IMR-90 (cell line): ENCODE data around the gene CASZ1. TPM values are rescaled to one million over a fixed set of nuclear protein-coding genes. Genes with fewer than 3 reads are reported as not detected.

Experiments
- ATAC-seq: fragments of 200-7000 bp; cut with Tn5 transposase; 2 replicates; pipeline ENCODE4 v1.9.1; 2020; ENCODE audit warnings: low read depth, mild to moderate bottlenecking, moderate library complexity
- BruUV-seq: library from RNA; stranded (reverse); fragments of 400-500 nt; replicated peaks from 2 replicates; lab custom pipeline; 2021; lab: Mats Ljungman, UMichigan
- CTCF ChIA-PET: fragments of 300-600 bp; formaldehyde crosslinking; extraction: SDS; loops from one replicate; lab custom pipeline; 2021; ENCODE audit warnings: antibody characterized with exemption; lab: Yijun Ruan, JAX
- POLR2A ChIA-PET: fragments of 300-600 bp; sonication (Branson Sonifier 250); formaldehyde crosslinking; loops from one replicate; lab custom pipeline; 2022; ENCODE audit warnings: antibody characterized with exemption; ENCODE audit not compliant: unreplicated experiment; lab: Charles Lee
- DNase-seq: peaks from one replicate; pipeline ENCODE4 v3.0.0; 2013
- H2AFZ ChIP-seq: replicated peaks from 2 replicates; pipeline ENCODE3; 2013; ENCODE audit warnings: low read length, mild to moderate bottlenecking; ENCODE audit not compliant: poor library complexity
- H2AK5ac ChIP-seq: 2 replicates; pipeline ENCODE4 v1.6.1; 2013; ENCODE audit warnings: low read depth, low read length, inconsistent platforms
- H2AK9ac ChIP-seq: replicated peaks from 2 replicates; pipeline ENCODE3; 2013; ENCODE audit warnings: mild to moderate bottlenecking, low read depth, low read length, moderate library complexity; ENCODE audit not compliant: poor library complexity
- H2BK120ac ChIP-seq: 2 replicates; pipeline ENCODE4 v1.6.1; 2013; ENCODE audit warnings: low read depth, low read length, inconsistent platforms
- H2BK15ac ChIP-seq: 3 replicates; pipeline ENCODE4 v1.6.1; 2013; ENCODE audit warnings: low read depth, low read length, inconsistent platforms
- H2BK20ac ChIP-seq: 2 replicates; pipeline ENCODE4 v1.6.1; 2013; ENCODE audit warnings: low read depth, mild to moderate bottlenecking, inconsistent platforms, low read length, moderate library complexity
- H2BK5ac ChIP-seq: 2 replicates; pipeline ENCODE4 v1.6.1; 2013; ENCODE audit warnings: mild to moderate bottlenecking, low read depth, low read length, inconsistent platforms; ENCODE audit not compliant: poor library complexity, severe bottlenecking
- H3K14ac ChIP-seq: replicated peaks from 2 replicates; pipeline ENCODE4 v1.6.1; 2013; ENCODE audit warnings: low read depth, low read length, inconsistent platforms
- H3K18ac ChIP-seq: 2 replicates; pipeline ENCODE4 v1.6.1; 2013; ENCODE audit warnings: low read depth, low read length, control low read depth
- H3K23ac ChIP-seq: 2 replicates; pipeline ENCODE4 v1.6.1; 2013; ENCODE audit warnings: low read depth, low read length, inconsistent platforms
- H3K27ac ChIP-seq: 2 replicates; pipeline ENCODE4 v1.5.1; 2013; ENCODE audit warnings: mild to moderate bottlenecking, control low read depth, low read length; ENCODE audit not compliant: insufficient read depth
- H3K27me3 ChIP-seq: 2 replicates; pipeline ENCODE4 v1.6.1; 2013; ENCODE audit warnings: low read length; ENCODE audit not compliant: control insufficient read depth, insufficient read depth
- H3K36me3 ChIP-seq: 2 replicates; pipeline ENCODE4 v1.6.1; 2013; ENCODE audit warnings: low read length, mixed read lengths; ENCODE audit not compliant: control insufficient read depth, insufficient read depth
- H3K4ac ChIP-seq: 2 replicates; pipeline ENCODE4 v1.6.1; 2013; ENCODE audit warnings: low read depth, low read length, inconsistent platforms
- H3K4me1 ChIP-seq: 2 replicates; pipeline ENCODE4 v1.6.1; 2013; ENCODE audit warnings: low read length, mixed read lengths; ENCODE audit not compliant: control insufficient read depth, insufficient read depth
- H3K4me2 ChIP-seq: 2 replicates; pipeline ENCODE4 v1.6.1; 2013; ENCODE audit warnings: low read depth, mild to moderate bottlenecking, control low read depth, low read length, moderate library complexity
- H3K4me3 ChIP-seq: 2 replicates; pipeline ENCODE4 v1.5.1; 2013; ENCODE audit warnings: low read depth, mild to moderate bottlenecking, control low read depth, low read length, moderate library complexity; ENCODE audit not compliant: insufficient read depth
- H3K56ac ChIP-seq: 2 replicates; pipeline ENCODE4 v1.6.1; 2013; ENCODE audit warnings: low read length, inconsistent platforms; ENCODE audit not compliant: insufficient read depth; ENCODE audit errors: extremely low read depth
- H3K79me1 ChIP-seq, 2 experiments: 2 replicates each; pipeline ENCODE4 v1.6.1; 2013; ENCODE audit warnings: low read length in 2 of 2, inconsistent platforms in 1 of 2, low read depth in 1 of 2
- H3K9ac ChIP-seq: 2 replicates; pipeline ENCODE4 v1.6.1; 2013; ENCODE audit warnings: low read depth, low read length, control low read depth
- H3K9me1 ChIP-seq: 2 replicates; pipeline ENCODE4 v1.6.1; 2013; ENCODE audit warnings: low read length, inconsistent platforms; ENCODE audit not compliant: insufficient read depth
- H3K9me3 ChIP-seq: 2 replicates; pipeline ENCODE4 v1.6.1; 2013; ENCODE audit warnings: low read length; ENCODE audit not compliant: control insufficient read depth, insufficient read depth
- H4K20me1 ChIP-seq: 2 replicates; pipeline ENCODE4 v1.6.1; 2013; ENCODE audit warnings: low read length, inconsistent platforms; ENCODE audit not compliant: insufficient read depth
- H4K5ac ChIP-seq: 2 replicates; pipeline ENCODE4 v1.6.1; 2013; ENCODE audit warnings: mild to moderate bottlenecking, low read depth, low read length, control low read depth
- H4K8ac ChIP-seq, 2 experiments: 2 replicates each; pipeline ENCODE4 v1.6.1; 2013; ENCODE audit warnings: low read depth in 2 of 2, low read length in 2 of 2, control low read depth in 1 of 2, inconsistent platforms in 1 of 2
- H4K91ac ChIP-seq: 2 replicates; pipeline ENCODE4 v1.6.1; 2013; ENCODE audit warnings: low read depth, low read length, inconsistent platforms; ENCODE audit not compliant: insufficient read depth
- MXI1 ChIP-seq: IDR thresholded peaks from 2 replicates; pipeline ENCODE4 v1.6.1; 2012; ENCODE audit warnings: low read depth, mild to moderate bottlenecking, low read length, moderate library complexity, borderline replicate concordance
- RAD21 ChIP-seq: IDR thresholded peaks from 2 replicates; pipeline ENCODE4 v1.6.1; 2012; ENCODE audit warnings: low read length, improper control_type of control experiment
- SMC3 ChIP-seq: fragments of 150-350 bp; IDR thresholded peaks from 2 replicates; pipeline ENCODE4 v1.6.1; 2016; ENCODE audit warnings: low read depth, mild to moderate bottlenecking, antibody characterized with exemption, low read length, moderate library complexity
- whole genome bisulfite sequencing, 2 experiments: methylation state at CpG; one replicate each; pipeline versions ENCODE4 v1.1.5 to v1.1.7; 2013; ENCODE audit warnings: missing lambda C conversion rate in 2 of 2; ENCODE audit not compliant: insufficient read length in 1 of 2; ENCODE audit errors: extremely low coverage in 2 of 2; 5-methylcytosine and 5-hydroxymethylcytosine counted together
- dilution Hi-C: fragments of 300-500 bp; cut with HindIII; formaldehyde crosslinking; loops from one replicate; pipeline ENCODE4 v1.14.3; 2018; ENCODE audit warnings: low sequenced_read_pairs; ENCODE audit not compliant: unreplicated experiment
- in situ Hi-C: fragments of 300-500 bp; cut with MboI; formaldehyde crosslinking; loops from 3 replicates; pipeline ENCODE4 v1.14.3; 2019; ENCODE audit warnings: low sequenced_read_pairs, inconsistent platforms, mixed read lengths
- intact Hi-C: fragments of 100-400 bp; cut with micrococcal nuclease; formaldehyde crosslinking; loops from 2 replicates; pipeline ENCODE4 v1.10.0; 2022
- polyA plus RNA-seq, 3 experiments: library from polyadenylated mRNA; depleted of rRNA; stranded (reverse); fragments of >200 nt; gene quantifications; 2 replicates each; pipeline ENCODE4 v1.2.3, GENCODE V29; 2012; ENCODE audit warnings: low replicate concordance in 1 of 3
- total RNA-seq: library from RNA; depleted of rRNA; stranded (reverse); fragments of >200 nt; gene quantifications from 2 replicates; pipeline ENCODE4 v1.2.3, GENCODE V29; 2012

The CASZ1 gene
- total and polyA plus RNA-seq, 2 of the 4 experiments (the other 2 are of a cell fraction), result 0.18 to 0.24 TPM

DNA sequence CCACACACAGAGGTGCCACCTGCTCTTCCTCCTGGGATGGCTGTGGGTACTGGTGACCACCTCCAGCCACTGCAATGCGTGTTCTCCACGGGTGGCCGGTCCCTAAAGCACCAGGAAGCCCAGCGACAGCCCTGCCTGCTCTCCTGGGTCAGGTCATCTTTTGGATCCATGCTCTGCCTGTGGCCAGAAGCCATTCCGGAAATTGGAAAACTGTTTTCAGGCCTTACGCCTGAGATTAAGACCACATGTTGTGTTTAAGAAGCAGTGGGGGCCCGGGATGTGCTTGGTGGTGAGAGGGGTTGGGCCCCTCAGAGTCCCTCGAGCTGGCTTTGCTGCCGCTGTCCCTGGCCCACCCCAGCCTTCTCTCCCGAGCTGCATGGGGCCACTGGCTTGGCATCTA is 170.9 kb downstream of the CASZ1 start:
- 87% methylated on average over 3 of the region's 10 CpGs; no CpG with 5 or more reads in 1 of the 2 experiments for WGBS, 2 experiments

More for the DNA sequence above, 170.9 kb downstream of the CASZ1 start:
- H3K56ac ChIP-seq, result no peak overlapping the region
- no peak overlapping the region for H2AK5ac ChIP-seq
- ATAC-seq, result no peak
- H3K4me3 ChIP-seq, result no peak overlapping the region
- no peak overlapping the region for H3K9ac ChIP-seq
- no peaks in the 10 kb centered on the region for H3K79me1 ChIP-seq
- no peak overlapping the region for H2AK9ac ChIP-seq
- DNase-seq, result no peak
- ChIA-PET POLR2A (no interaction called here), CTCF (no interaction called here)
- H3K14ac ChIP-seq, result no peak overlapping the region
- BruUV-seq, result no TSS peak
- H3K9me3 ChIP-seq, result no peaks in the 10 kb centered on the region
- H4K91ac ChIP-seq, result no peak overlapping the region
- no peak overlapping the region for H4K8ac ChIP-seq
- no peaks in the 10 kb centered on the region for H3K4me1 ChIP-seq
- no peak overlapping the region for H3K23ac ChIP-seq
- no peak overlapping the region for H2BK20ac ChIP-seq
- in situ Hi-C loops (no loop called here), dilution Hi-C loops (no loop called here), intact Hi-C loops (no loop called here)
- no peaks in the 10 kb centered on the region for H3K9me1 ChIP-seq
- H2BK15ac ChIP-seq, result no peak overlapping the region
- no peak overlapping the region for H2BK120ac ChIP-seq
- no peaks in the 10 kb centered on the region for H4K20me1 ChIP-seq
- H3K27me3 ChIP-seq, result no peaks in the 10 kb centered on the region
- no peak overlapping the region for H3K4ac ChIP-seq
- no peak overlapping the region for H2BK5ac ChIP-seq
- H3K27ac ChIP-seq, result no peak overlapping the region
- H3K18ac ChIP-seq, result no peak overlapping the region
- no peak overlapping the region for H2AFZ ChIP-seq
- H3K4me2 ChIP-seq, result no peak overlapping the region
- peaks cover 27% of the 10 kb centered on the region for H3K36me3 ChIP-seq
- TF ChIP-seq MXI1 (no peak), RAD21 (no peak), SMC3 (no peak)
- H4K5ac ChIP-seq, result no peak overlapping the region
